ENCODE measurements around the gene DUSP10. TPM values are rescaled to one million over a fixed set of nuclear protein-coding genes. Genes with fewer than 3 reads are reported as not detected.

The DUSP10 gene
- total RNA-seq: 10 to 100 TPM; 19.9 to 20.4 TPM

GRCh38 chr1:221741703-221742554 lies at the start of gene DUSP10:
Gene DUSP10, minus strand, starts transcription at chr1:221742089. Its CDS starts 2,345 bp downstream, at chr1:221739744.

Data from activated naive CD4-positive, alpha-beta T cell treated with anti-CD3 and anti-CD28 coated beads, Interleukin-2, amount 10 ng/mL, durations not matched to agents 5 hours and 36 hours (primary cell).